Aorta (tissue), 5 donors: Measurements from ENCODE around the gene GJD3. TPM values are rescaled to one million over a fixed set of nuclear protein-coding genes. Genes with fewer than 3 reads are reported as not detected.
"Not testable (repeated sequence)": the region's sequence is repeated elsewhere in the genome, so short reads cannot be mapped to it uniquely, and the experiment has no call there.

Source experiments
- ATAC-seq: fragments of 200-7000 bp; cut with Tn5 transposase; one replicate; pipeline ENCODE4 v1.9.1; 2022; ENCODE audit warnings: moderate library complexity; ENCODE audit not compliant: low FRiP score
- DNase-seq, 2 donors: peaks; one replicate each; pipeline ENCODE4 v3.0.0-alpha.2; 2020
- H3K27ac ChIP-seq, 2 donors: one replicate each; pipeline ENCODE4 v1.5.1; 2013; ENCODE audit warnings: low read length in 2 of 2, mild to moderate bottlenecking in 2 of 2, moderate library complexity in 2 of 2, control low read depth in 1 of 2, inconsistent platforms in 1 of 2, low read depth in 1 of 2
- H3K27me3 ChIP-seq, 2 donors: one replicate each; pipeline ENCODE4 v1.6.1; 2013; ENCODE audit warnings: control low read depth in 1 of 2, low read length in 1 of 2, mild to moderate bottlenecking in 1 of 2, moderate library complexity in 1 of 2; ENCODE audit not compliant: insufficient read depth in 2 of 2, control insufficient read depth in 1 of 2
- H3K36me3 ChIP-seq, 2 donors: one replicate each; pipeline ENCODE4 v1.6.1; 2013; ENCODE audit warnings: control low read depth in 1 of 2, low read length in 1 of 2, mild to moderate bottlenecking in 1 of 2; ENCODE audit not compliant: insufficient read depth in 2 of 2, control insufficient read depth in 1 of 2
- H3K4me1 ChIP-seq, 2 donors: one replicate each; pipeline ENCODE4 v1.6.1; 2013; ENCODE audit warnings: low read length in 2 of 2, control low read depth in 1 of 2, mild to moderate bottlenecking in 1 of 2, moderate library complexity in 1 of 2; ENCODE audit not compliant: insufficient read depth in 2 of 2, control insufficient read depth in 1 of 2
- H3K4me3 ChIP-seq, 2 donors: one replicate each; pipeline ENCODE4 v1.5.1; 2013; ENCODE audit warnings: low read length in 2 of 2, control low read depth in 1 of 2, mild to moderate bottlenecking in 1 of 2
- H3K9me3 ChIP-seq: one replicate; pipeline ENCODE4 v1.6.1; 2013; ENCODE audit warnings: mild to moderate bottlenecking, low read length; ENCODE audit not compliant: control insufficient read depth
- WGBS, 2 donors: extraction: QIAGEN DNeasy Blood & Tissue Kit; methylation state at CpG; one replicate each; pipeline ENCODE4 v1.1.7; 2013; 5-methylcytosine and 5-hydroxymethylcytosine counted together
- intact Hi-C, 2 donors: fragments of 100-400 bp; cut with DNase I; formaldehyde crosslinking; loops; one replicate each; pipeline versions ENCODE4 v1.14.2 to v1.15.0; 2022
- long read RNA-seq, 2 donors: library from polyadenylated mRNA; unstranded; transcript quantifications; one replicate each; pipeline ENCODE4 v2.0.0, GENCODE V29; 2020 to 2021
- polyA plus RNA-seq, 2 donors: library from polyadenylated mRNA; stranded (reverse); fragments of 200-250 nt; gene quantifications; one replicate each; pipeline ENCODE4 v1.2.3, GENCODE V29; 2013
- total RNA-seq, 2 donors: library from RNA; stranded (reverse); fragmentation: NEBNext Ultra II Directional; extraction: Animal tissue kit (Norgen Biotek cat#: 25700); gene quantifications; one replicate each; pipeline ENCODE4 v1.2.1, GENCODE V29; 2021
- donor health status: healthy with polysubstance abuse.
- donor health status: Bipolar disorder and iron deficiency.
- donor health status: DM: no; HTN: no; CAD: no.
- donor health status: DM: no; HTN: no; CAD: no.
- donor health status: DM: yes; HTN: yes; CAD: no.

GJD3 gene
- 1 to 10 TPM; 1.8 to 2.2 TPM for total RNA-seq
- not detected for polyA plus RNA-seq
- long read RNA-seq, donor 1 = 0 reads
- long read RNA-seq, donor 2, partial matches to known transcripts = 0 of 1 reads
- long read RNA-seq, donor 2, other reads (novel, unspliced or antisense) = 0 of 1 reads

- Histone ChIP-seq H3K27me3 (no peaks in the 10 kb centered on the region), H3K36me3 (no peaks in the 10 kb centered on the region), H3K4me1 (no peaks in the 10 kb centered on the region), H3K4me3 (no peak within 1 kb of the TSS), H3K9me3 (no peaks in the 10 kb centered on the region), H3K27ac (no peak within 1 kb of the TSS)
- ATAC-seq (no peak), DNase-seq (peak in 1 of 2 donors; percentile 63)
- 70 to 75% methylated on average over 22 of the region's 22 CpGs for WGBS, 2 donors
- intact Hi-C loops = no loop called here
These were observed at the start of gene GJD3 for GRCh38 chr17:40364121-40364861. GJD3 (minus strand) TSS chr17:40364737; CDS start chr17:40363815, 922 bp downstream.

- WGBS, 2 donors = 88 to 92% methylated on average over 4 of the region's 4 CpGs
- intact Hi-C loops = loop anchor here in 1 of 2 donors (10.0 kb wide), 1 partner anchor 110 kb away; the partner anchor contains the start of gene RARA
- H3K4me1 ChIP-seq, H3K4me3 ChIP-seq, DNase-seq, H3K27ac ChIP-seq, H3K9me3 ChIP-seq, H3K36me3 ChIP-seq, ATAC-seq, H3K27me3 ChIP-seq: not testable (repeated sequence)
These were observed 49.8 kb upstream of the GJD3 start for GRCh38 chr17:40414312-40414711.

GRCh38 chr17:40412880-40413279 lies 48.3 kb upstream of the GJD3 start:
- ATAC-seq (no peak), DNase-seq (no peak)
- Histone ChIP-seq H3K27ac (no peak overlapping the region), H3K4me1 (no peaks in the 10 kb centered on the region), H3K36me3 (no peaks in the 10 kb centered on the region), H3K9me3 (no peaks in the 10 kb centered on the region), H3K4me3 (no peak overlapping the region), H3K27me3 (no peaks in the 10 kb centered on the region)
- intact Hi-C loops = loop anchor here in 1 of 2 donors (10.0 kb wide), 1 partner anchor 108 kb away; the partner anchor contains the start of gene RARA

GRCh38 chr17:40411821-40412220 lies 47.3 kb upstream of the GJD3 start:
- H3K4me1 ChIP-seq = no peaks in the 10 kb centered on the region
- no peaks in the 10 kb centered on the region for H3K27me3 ChIP-seq
- ATAC-seq (no peak), DNase-seq (no peak)
- H3K9me3 ChIP-seq = no peaks in the 10 kb centered on the region
- WGBS, 2 donors = 93 to 96% methylated on average over 4 of the region's 4 CpGs
- no peak overlapping the region for H3K4me3 ChIP-seq
- H3K27ac ChIP-seq = no peak overlapping the region
- intact Hi-C loops = loop anchor here in 1 of 2 donors (10.0 kb wide), 1 partner anchor 107 kb away; the partner anchor contains the start of gene RARA
- no peaks in the 10 kb centered on the region for H3K36me3 ChIP-seq

GRCh38 chr17:40410082-40410481 lies 45.5 kb upstream of the GJD3 start:
- no peak for ATAC-seq
- WGBS, 2 donors = 78 to 93% methylated on average over 1 of the region's 1 CpG
- Histone ChIP-seq H3K9me3 (no peaks in the 10 kb centered on the region), H3K4me1 (no peaks in the 10 kb centered on the region), H3K36me3 (no peaks in the 10 kb centered on the region), H3K4me3 (no peak overlapping the region), H3K27me3 (no peaks in the 10 kb centered on the region), H3K27ac (no peak overlapping the region)
- no peak for DNase-seq
- intact Hi-C loops = loop anchor here in 1 of 2 donors (10.0 kb wide), 1 partner anchor 105 kb away; the partner anchor contains the start of gene RARA

- H3K27me3 ChIP-seq, H3K27ac ChIP-seq, H3K4me1 ChIP-seq, H3K9me3 ChIP-seq, ATAC-seq, DNase-seq, H3K36me3 ChIP-seq, H3K4me3 ChIP-seq, intact Hi-C loops: not testable (repeated sequence)
- 74 to 77% methylated on average over 4 of the region's 4 CpGs for WGBS, 2 donors
These were observed 45.0 kb upstream of the GJD3 start for GRCh38 chr17:40409540-40409939.

GRCh38 chr17:40407460-40407859 lies 42.9 kb upstream of the GJD3 start:
- Histone ChIP-seq H3K36me3 (no peaks in the 10 kb centered on the region), H3K4me3 (no peak overlapping the region), H3K27ac (no peak overlapping the region), H3K27me3 (no peaks in the 10 kb centered on the region), H3K4me1 (no peaks in the 10 kb centered on the region), H3K9me3 (no peaks in the 10 kb centered on the region)
- DNase-seq = no peak
- WGBS, 2 donors = 94 to 97% methylated on average over 3 of the region's 3 CpGs
- intact Hi-C loops = no loop called here
- no peak for ATAC-seq

GRCh38 chr17:40404003-40404402 lies 39.5 kb upstream of the GJD3 start:
- ATAC-seq = no peak
- no peak for DNase-seq
- no peaks in the 10 kb centered on the region for H3K27me3 ChIP-seq
- H3K9me3 ChIP-seq = no peaks in the 10 kb centered on the region
- H3K4me1 ChIP-seq = no peaks in the 10 kb centered on the region
- no peak overlapping the region for H3K27ac ChIP-seq
- intact Hi-C loops = no loop called here
- H3K4me3 ChIP-seq = no peak overlapping the region
- no peaks in the 10 kb centered on the region for H3K36me3 ChIP-seq
- 76 to 77% methylated on average over 3 of the region's 3 CpGs for WGBS, 2 donors

GRCh38 chr17:40402668-40403067 lies 38.1 kb upstream of the GJD3 start:
- ATAC-seq (no peak), DNase-seq (no peak)
- Histone ChIP-seq H3K27ac (no peak overlapping the region), H3K4me1 (no peaks in the 10 kb centered on the region), H3K27me3 (no peaks in the 10 kb centered on the region), H3K9me3 (no peaks in the 10 kb centered on the region), H3K36me3 (no peaks in the 10 kb centered on the region), H3K4me3 (no peak overlapping the region)
- intact Hi-C loops = loop anchor here in 1 of 2 donors (2.0 kb wide), 1 partner anchor 158 kb away; no protein-coding TSS in a partner anchor
- WGBS, 2 donors = 89 to 93% methylated on average over 1 of the region's 1 CpG
